Thyroid gland (tissue), 4 donors: ENCODE data around the gene ABCF1. TPM values are rescaled to one million over a fixed set of nuclear protein-coding genes. Genes with fewer than 3 reads are reported as not detected.

Experiments
- DNase-seq, 2 donors: peaks; one replicate each; pipeline ENCODE4 v3.0.0-alpha.2; 2019
- H3K27ac ChIP-seq, 3 donors: fragments of 200-600 bp; sonication (generic); 1 replicate in 2 of 3; 2 replicates in 1 of 3; pipeline ENCODE4 v1.5.1; 2016 to 2019; ENCODE audit warnings: mild to moderate bottlenecking in 1 of 3, moderate library complexity in 1 of 3
- H3K27me3 ChIP-seq: fragments of 200-600 bp; sonication (generic); one replicate; pipeline ENCODE4 v1.5.1; 2019
- H3K36me3 ChIP-seq, 2 donors: fragments of 200-600 bp; sonication (generic); one replicate each; pipeline ENCODE4 v1.5.1; 2016 to 2019
- H3K4me1 ChIP-seq, 2 donors: fragments of 200-600 bp; sonication (generic); one replicate each; pipeline ENCODE4 v1.5.1; 2017 to 2019
- H3K4me3 ChIP-seq, 3 donors: fragments of 200-600 bp; sonication (generic); replicated peaks in 1 of 3; 1 replicate in 2 of 3; 2 replicates in 1 of 3; pipeline ENCODE4 v1.5.1; 2016; ENCODE audit warnings: mild to moderate bottlenecking in 1 of 3
- H3K9me3 ChIP-seq: fragments of 200-600 bp; sonication (generic); one replicate; pipeline ENCODE4 v1.5.1; 2017
- POLR2A ChIP-seq, 2 donors: fragments of 450-650 bp; IDR thresholded peaks; one replicate each; pipeline ENCODE4 v1.6.1; 2017; ENCODE audit warnings: antibody characterized with exemption in 2 of 2, mild to moderate bottlenecking in 2 of 2, moderate library complexity in 1 of 2
- WGBS, 2 donors: methylation state at CpG; one replicate each; pipeline ENCODE4 v1.1.5; 2017; 5-methylcytosine and 5-hydroxymethylcytosine counted together
- intact Hi-C: fragments of 100-400 bp; cut with DNase I; formaldehyde crosslinking; loops from one replicate; pipeline ENCODE4 v1.15.1; 2023
- total RNA-seq, 4 donors: library from RNA; depleted of rRNA; stranded (reverse); fragments of >200 nt; gene quantifications; one replicate each; pipeline ENCODE4 v1.2.3, GENCODE V29; 2016
- TF ChIP-seq, protein P1 (sequence below), 6 experiments: fragments of 200-600 bp in 3 of 6; fragments of 450-650 bp in 3 of 6; sonication (generic) in 3 of 6; IDR thresholded peaks; one replicate each; pipeline ENCODE4 v1.5.1; 2016 to 2019; ENCODE audit warnings: antibody characterized with exemption in 6 of 6, mild to moderate bottlenecking in 2 of 6, inconsistent platforms in 1 of 6, moderate library complexity in 1 of 6

The ABCF1 gene
- total RNA-seq, 4 donors from 2014 or later: 41.4 to 47.1 (median 43.5) TPM

DNA sequence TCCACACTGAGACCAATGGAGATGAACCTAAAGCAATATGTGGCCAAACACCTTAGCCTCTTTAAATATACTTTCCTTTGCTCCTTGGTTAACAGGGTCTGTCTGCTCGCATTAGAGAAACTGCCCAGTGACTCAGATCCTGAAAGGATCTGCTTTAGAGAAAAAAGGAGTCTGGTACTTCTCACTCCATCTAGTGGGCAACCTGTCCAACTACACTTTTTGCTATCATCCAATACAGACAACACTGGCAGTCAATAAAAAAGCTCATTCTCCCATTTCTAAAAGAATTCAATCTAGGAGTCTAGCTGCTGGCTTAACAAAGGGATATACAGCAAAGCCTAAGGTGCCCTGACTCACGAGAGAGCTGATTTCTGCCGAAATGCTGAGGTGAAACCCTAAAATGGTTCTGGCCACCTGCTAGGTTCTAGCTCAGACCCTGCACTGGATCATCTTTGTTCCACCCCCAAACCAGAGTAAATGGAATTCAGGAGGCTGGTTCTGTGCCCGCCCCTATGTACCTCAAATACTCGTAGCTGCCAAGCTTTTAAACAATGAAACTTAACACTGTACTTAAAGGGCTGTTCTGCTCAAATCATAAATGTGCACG, 26.5 kb upstream of the ABCF1 start:
- no peaks in the 10 kb centered on the region for H3K27me3 ChIP-seq
- no peak overlapping the region for H3K27ac ChIP-seq
- peaks cover 23 to 26% of the 10 kb centered on the region in 2 donors for H3K36me3 ChIP-seq
- no peak overlapping the region for H3K4me3 ChIP-seq
- TF ChIP-seq POLR2A (IDR thresholded peaks at IDR 0.05): no peak
- TF ChIP-seq, protein P1, sequence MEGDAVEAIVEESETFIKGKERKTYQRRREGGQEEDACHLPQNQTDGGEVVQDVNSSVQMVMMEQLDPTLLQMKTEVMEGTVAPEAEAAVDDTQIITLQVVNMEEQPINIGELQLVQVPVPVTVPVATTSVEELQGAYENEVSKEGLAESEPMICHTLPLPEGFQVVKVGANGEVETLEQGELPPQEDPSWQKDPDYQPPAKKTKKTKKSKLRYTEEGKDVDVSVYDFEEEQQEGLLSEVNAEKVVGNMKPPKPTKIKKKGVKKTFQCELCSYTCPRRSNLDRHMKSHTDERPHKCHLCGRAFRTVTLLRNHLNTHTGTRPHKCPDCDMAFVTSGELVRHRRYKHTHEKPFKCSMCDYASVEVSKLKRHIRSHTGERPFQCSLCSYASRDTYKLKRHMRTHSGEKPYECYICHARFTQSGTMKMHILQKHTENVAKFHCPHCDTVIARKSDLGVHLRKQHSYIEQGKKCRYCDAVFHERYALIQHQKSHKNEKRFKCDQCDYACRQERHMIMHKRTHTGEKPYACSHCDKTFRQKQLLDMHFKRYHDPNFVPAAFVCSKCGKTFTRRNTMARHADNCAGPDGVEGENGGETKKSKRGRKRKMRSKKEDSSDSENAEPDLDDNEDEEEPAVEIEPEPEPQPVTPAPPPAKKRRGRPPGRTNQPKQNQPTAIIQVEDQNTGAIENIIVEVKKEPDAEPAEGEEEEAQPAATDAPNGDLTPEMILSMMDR (IDR thresholded peaks at IDR 0.05): peak; percentile 50 to 77 (median 70)
- H3K4me1 ChIP-seq: peaks cover 5 to 8% of the 10 kb centered on the region in 2 donors
- no peaks in the 10 kb centered on the region for H3K9me3 ChIP-seq
- no peak for DNase-seq
- 36 to 41% methylated on average over 6 of the region's 6 CpGs for WGBS, 2 donors
- intact Hi-C loops: no loop called here

DNA sequence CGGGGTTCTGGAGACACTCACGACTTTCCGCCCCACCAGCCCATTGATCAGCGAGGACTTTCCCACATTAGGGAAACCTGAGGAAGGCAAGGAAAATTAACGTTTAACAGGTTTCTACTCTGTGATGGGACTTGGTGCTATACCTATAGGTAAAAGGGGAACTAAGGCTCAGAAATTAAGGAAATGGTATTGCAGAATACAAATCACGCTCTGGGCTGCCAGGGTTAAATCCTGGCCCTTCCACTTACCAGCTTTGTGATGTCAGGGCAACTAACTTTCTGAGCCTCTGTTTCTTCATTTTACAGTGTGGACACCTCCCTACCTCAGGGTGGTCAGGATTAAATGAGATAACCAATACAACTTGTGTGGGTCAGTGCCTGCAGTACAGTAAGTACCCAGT, 23.8 kb upstream of the ABCF1 start:
- Histone ChIP-seq H3K27ac (no peak overlapping the region), H3K36me3 (peaks cover 40 to 42% of the 10 kb centered on the region in 2 donors), H3K27me3 (no peaks in the 10 kb centered on the region), H3K4me1 (peaks cover 0 to 5% of the 10 kb centered on the region in 2 donors), H3K4me3 (no peak overlapping the region), H3K9me3 (no peaks in the 10 kb centered on the region)
- intact Hi-C loops: no loop called here
- no peak for TF ChIP-seq POLR2A (IDR thresholded peaks at IDR 0.05)
- TF ChIP-seq, protein P1 (IDR thresholded peaks at IDR 0.05): no peak
- DNase-seq: no peak
- WGBS, 2 donors: 88 to 93% methylated on average over 6 of the region's 6 CpGs

DNA sequence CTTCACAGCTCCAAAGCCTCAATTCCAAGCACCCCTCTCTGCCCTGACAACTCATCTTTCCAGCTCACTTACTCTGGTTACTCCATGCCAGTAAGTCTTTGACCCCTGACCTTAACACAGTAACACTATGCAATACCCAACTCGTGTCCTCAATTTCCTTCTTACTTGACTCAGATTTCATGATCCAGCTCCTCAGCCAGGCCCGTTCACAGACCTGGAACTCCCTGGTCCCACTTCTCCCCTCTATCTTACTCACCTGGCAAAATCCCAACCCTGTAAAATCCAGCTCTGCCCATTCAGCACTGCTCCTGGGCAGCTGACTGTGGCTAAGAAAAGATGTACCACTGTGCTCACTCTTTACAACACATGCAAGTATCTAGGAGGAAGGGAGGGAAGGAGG, 22.9 kb upstream of the ABCF1 start:
- TF ChIP-seq, protein P1 (IDR thresholded peaks at IDR 0.05): no peak
- Histone ChIP-seq H3K4me1 (peaks cover 0 to 5% of the 10 kb centered on the region in 2 donors), H3K9me3 (no peaks in the 10 kb centered on the region), H3K27me3 (no peaks in the 10 kb centered on the region), H3K4me3 (no peak overlapping the region), H3K36me3 (peaks cover 49 to 51% of the 10 kb centered on the region in 2 donors), H3K27ac (no peak overlapping the region)
- intact Hi-C loops: no loop called here
- 74 to 80% methylated on average over 2 of the region's 2 CpGs for WGBS, 2 donors
- no peak for DNase-seq

DNA sequence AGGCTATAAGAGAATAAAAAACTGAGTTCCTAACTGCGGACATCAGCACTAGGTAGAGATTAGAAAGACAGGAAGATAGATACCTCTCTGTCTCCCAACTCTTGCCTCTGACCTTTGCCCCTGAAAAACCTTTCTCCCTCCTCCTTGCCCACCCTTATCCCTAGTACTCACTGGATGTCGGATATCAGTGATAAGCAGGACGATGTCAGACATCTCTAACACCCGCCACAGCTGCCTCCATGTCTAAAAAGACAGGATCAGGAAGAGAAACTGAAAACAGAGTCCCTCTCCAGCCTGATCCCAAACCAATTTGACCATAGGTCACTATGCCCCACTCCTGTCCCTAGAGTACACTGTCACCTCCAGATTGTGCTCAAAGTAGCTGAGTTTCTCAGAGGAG, 16.8 kb upstream of the ABCF1 start:
- TF ChIP-seq POLR2A (IDR thresholded peaks at IDR 0.05): no peak
- TF ChIP-seq, protein P1 (IDR thresholded peaks at IDR 0.05): no peak
- no peak for DNase-seq
- Histone ChIP-seq H3K4me1 (peaks cover 19 to 21% of the 10 kb centered on the region in 2 donors), H3K27ac (no peak overlapping the region), H3K4me3 (no peak overlapping the region), H3K9me3 (no peaks in the 10 kb centered on the region), H3K36me3 (peaks cover 30 to 34% of the 10 kb centered on the region in 2 donors), H3K27me3 (no peaks in the 10 kb centered on the region)
- 94 to 97% methylated on average over 4 of the region's 4 CpGs for WGBS, 2 donors
- intact Hi-C loops: no loop called here

DNA sequence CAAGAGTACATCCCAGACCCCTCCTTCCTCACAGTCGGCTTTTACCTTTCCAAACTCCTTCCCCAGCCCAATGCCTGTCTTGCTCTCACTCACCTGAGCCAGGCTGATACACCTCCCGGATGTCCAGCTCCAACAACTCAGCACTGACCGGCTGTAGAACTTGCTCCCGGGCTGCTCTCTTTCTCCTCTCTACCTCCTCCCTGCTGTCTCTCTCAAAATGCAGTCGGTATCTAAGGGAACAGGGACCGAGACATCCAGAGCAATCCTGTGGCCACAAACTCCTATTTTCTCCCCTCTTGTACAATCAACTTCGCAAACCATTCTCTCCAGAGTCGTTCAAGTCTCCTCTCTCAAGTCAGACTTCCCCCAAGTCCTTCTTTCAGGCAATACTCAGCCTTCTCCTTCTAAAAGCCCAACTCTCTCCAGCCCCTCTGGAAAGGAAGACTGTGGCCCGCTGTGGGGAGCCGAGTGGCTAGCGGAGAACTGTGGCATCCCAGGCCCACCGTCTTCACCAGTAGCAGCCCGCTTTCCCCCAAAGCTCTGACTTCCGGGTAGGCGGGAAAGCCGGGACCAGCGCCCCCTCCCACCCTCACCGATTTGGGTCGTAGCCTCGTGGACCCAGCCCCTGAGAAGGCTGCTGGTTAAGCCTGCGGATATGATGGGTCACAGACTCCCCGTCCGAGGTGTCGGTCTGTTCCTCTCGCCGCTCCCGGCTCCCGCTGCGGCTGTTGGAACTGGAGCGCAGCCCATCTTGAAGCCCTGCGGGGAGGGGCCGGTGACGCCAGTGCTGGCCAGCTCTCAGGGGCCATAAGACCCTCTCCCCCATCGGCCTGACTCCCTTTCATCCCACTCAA, 16.1 kb upstream of the ABCF1 start:
- H3K4me1 ChIP-seq: peaks cover 19 to 21% of the 10 kb centered on the region in 2 donors
- intact Hi-C loops: no loop called here
- DNase-seq: peak; percentile 57 to 59
- peak overlapping the region; percentile 43 to 98 (median 94) for H3K4me3 ChIP-seq
- peak overlapping the region; percentile 94 to 99 (median 95) for H3K27ac ChIP-seq
- no peaks in the 10 kb centered on the region for H3K9me3 ChIP-seq
- WGBS, 2 donors: 12 to 13% methylated on average over 27 to 31 of the region's 34 CpGs
- no peaks in the 10 kb centered on the region for H3K27me3 ChIP-seq
- peaks cover 28 to 33% of the 10 kb centered on the region in 2 donors for H3K36me3 ChIP-seq
- TF ChIP-seq POLR2A (IDR thresholded peaks at IDR 0.05): no peak
- TF ChIP-seq, protein P1 (IDR thresholded peaks at IDR 0.05): no peak
